GM21786 (cell line): ENCODE data around the gene CEP41.

ENCODE experiments used
- ATAC-seq: cut with Tn5 transposase; IDR thresholded peaks from one replicate; pipeline ENCODE4 v1.9.1; 2021; ENCODE audit not compliant: unreplicated experiment

The CEP41 gene

DNA sequence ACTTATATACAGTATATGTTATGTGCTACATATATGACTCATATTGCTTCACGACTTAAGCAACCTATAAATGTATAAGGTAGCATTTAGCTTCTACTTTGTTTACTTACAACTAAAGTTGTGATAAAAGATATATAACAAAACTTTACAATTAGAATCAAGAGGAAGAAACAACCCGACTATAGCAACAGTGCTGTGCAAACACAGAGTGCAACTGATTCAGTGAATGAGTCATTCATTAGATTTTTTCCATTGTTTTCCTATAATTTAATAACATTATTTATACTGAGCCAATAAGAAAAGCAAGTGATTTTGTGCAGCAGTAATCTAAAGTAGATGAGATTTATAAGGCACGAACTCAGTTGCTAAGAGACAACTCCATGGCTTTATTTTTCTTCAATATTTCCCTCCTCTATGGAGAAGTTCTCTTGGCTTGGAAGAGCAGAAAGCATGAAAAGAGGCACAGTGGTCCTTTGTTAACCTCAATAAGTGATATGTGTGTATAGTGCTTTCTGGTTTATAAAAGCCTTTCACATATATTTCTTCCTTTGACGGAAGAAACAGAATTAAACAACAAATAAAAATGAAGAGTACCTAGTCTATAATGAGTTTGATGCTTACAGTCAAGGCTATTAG, 19.8 kb downstream of the CEP41 start:
- ATAC-seq = no peak

DNA sequence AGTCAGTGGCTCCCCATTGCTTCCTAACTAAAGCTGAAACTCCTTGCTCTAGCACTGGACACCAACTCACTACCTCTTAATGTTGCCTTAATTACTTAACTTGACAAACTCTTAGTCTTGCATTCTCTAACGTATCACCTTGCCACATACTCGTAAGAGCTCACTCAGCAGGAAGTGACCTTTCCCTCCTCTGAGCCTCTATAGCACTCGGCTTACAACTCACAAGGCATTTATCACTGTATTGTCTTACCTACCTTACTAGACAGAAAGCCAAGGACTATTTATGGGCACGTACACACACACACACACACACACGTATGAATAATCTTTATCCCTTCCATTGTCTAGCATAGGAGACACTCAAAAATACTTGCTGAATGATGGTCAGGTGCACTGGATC, 21.2 kb downstream of the CEP41 start:
- no peak for ATAC-seq

DNA sequence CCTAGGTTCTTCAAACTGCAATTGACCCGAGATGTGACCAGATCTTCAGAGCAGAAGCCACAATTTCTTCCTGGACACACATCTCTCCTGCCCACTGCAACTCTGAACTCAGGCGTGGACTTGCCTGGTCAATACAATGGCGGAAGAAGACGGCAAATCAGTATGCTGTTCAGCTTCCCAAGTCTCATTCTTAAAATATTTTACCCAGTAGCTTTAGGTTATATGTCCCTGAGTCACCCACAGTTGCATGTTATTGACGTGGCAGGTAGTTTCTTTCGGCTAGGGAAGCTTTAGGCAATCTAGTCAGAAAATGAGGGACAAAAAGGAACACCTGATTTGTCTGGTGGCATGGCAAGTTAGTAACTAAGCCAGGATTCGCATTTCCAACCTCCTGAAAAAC, 22.5 kb downstream of the CEP41 start:
- no peak for ATAC-seq

DNA sequence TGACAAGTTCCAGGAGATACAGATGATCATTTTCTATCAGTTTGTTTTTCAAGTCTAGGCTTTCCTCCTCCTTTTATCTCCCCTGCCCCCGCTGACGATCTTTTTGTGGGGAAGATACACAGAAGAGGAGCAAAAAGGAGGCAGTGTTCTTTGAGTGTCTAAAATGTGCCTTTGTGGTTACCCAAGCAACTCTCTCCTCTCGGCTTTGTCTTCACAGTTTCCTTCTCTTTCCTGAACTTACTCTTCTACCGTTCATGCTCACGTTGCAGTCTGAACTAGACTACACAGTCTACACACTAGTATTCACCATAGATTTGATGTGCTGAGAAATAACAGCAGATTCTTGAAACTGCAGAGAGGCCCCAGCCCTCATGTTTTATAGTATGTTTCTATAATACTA, 23.6 kb downstream of the CEP41 start:
- no peak for ATAC-seq

DNA sequence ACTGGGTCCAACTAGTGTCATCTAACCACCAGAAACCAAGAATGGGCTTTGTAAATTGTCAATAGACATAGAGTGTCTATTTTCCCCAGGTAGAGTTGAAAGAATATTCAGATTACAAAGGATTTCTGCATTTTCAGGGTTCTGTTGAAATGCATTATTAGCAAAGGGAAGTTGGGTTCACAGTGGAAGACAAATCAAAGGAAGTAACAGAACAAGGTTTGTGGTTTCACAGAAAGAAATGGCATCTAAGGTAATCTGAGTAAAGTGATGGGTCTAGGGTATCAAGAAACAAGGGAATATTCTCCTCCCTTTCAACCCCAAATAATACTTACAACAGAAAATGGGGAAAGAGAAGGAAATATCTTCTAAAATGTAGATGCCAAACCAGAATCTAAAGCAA, 25.8 kb downstream of the CEP41 start:
- ATAC-seq = no peak

DNA sequence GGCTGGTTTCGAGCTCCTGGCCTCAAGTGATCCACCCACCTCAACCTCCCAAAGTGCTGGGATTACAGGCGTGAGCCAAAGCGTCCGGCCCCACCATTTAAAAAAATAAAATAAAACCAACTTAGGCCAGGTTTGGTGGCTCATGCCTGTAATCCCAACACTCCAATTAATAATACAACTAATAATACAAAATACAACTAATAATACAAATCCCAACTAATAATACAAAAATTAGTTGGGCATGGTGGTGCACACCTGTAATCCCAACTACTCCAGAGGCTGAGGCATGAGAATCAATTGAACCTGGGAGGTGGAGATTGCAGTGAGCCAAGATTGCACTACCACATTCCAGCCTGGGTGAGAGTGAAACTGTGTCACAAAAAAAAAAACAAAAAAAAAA, 27.6 kb downstream of the CEP41 start:
- no peak for ATAC-seq

DNA sequence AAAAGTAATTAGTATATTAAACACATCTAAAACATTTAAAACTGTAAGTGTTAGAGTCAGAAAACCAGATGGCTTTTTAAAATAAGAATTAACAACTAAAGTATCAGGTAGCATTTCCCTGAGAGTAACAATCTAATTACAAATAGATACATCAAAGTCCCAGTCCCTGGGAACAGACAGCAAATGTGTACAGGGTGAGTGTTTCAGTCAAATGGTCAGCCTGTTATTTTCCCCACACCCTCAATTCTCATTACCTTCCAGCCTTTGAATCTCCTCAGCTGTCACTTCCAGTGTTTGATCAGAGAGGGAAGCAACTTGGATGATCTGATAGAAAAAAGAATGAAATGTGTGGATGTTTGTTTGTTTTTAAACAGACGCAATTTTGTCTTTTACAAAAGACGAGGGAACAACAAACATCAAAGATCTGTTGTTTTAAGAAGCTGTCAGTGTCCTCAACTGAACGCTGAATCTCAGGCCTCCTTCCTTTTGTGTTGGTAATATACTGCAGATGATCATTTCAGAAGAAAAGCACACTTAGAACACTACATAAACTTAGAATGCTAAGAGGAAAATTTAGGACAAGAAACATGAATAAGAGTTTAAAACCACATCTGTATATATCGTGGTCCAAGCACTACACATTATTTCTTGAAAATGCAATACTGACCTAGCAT, 29.8 kb downstream of the CEP41 start:
- ATAC-seq = no peak

DNA sequence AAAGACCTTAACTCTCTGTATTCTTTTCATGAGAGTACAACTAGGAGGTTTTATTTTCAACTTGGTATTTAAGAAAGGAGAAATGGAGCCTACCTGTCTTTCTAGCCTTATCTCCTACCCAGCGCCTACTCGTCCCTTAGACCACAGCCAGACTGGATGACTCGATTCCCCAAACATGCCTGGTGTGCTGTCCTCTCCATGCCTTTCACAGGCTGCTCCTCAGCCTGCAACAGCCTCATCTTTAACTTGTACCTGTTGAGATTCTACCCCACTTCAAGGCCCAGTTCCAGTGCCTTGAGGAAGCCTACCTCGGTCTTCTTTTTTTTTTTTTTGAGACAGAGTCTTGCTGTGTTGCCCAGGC, 31.1 kb downstream of the CEP41 start:
- no peak for ATAC-seq

DNA sequence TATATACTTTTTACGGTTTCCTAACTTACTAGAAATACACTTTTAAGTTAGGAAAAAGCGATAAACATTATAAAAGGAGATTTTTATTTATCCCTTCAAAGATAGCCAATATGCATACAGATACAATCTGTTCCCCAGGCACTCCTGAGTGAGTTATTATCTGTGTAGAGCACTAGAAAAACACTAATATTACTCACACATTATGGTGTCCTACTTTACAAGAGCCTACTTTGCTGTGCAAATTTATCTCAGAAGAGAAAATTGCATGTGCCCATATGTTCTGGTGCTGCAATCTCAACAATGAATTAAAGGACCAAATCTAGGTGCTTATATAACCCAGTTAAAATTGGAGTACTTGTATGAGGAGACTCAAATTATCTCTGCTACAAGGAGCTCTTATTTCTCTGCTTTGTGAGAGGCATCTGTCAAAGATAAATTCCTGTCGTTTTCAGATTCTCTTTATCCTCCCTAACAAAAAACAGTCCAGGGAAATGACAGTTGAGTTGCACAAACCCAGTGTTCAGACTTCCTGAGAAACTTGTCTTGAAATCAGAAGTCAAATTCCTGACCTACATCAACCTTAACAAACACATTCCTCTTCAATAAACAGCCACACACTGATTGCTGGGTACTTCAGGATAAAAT, 31.6 kb downstream of the CEP41 start:
- no peak for ATAC-seq

DNA sequence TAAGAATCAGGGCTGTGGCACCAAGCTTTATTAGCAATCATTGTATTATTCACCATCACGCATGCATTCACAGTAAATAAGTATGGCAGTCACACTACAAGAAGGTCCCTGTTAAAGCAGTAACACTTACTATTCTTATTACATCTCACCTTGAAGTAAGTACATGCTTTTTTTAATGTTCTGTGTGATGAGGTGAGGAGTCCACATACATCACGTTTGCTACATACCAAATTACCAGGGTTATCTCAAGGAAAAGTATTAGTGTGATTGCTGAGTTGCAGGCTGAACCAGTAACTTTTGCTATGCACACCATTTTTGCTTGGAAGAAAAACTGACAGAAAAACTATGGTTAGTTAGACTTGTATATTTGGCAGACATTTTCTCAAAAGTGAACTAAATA, 35.8 kb downstream of the CEP41 start:
- ATAC-seq = no peak

DNA sequence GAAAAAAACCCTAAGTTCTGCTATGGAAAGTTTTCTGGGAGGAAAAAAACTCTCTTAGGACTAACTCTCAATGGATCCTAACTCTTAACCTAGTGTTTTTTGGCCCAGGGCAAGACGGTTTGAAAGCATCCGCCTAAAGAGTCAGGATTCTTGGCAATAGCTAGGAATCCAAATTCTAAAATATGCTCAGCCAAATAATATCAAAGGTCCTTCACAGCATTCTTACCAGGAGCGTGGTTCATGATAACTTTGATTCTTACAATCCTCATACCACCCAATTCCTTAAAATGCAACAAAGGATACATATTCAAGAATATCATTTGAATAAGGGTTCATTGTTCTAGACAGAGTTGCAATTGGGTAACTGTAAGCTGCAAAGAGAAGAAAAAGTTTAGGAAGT, 39.2 kb downstream of the CEP41 start:
- ATAC-seq = no peak

DNA sequence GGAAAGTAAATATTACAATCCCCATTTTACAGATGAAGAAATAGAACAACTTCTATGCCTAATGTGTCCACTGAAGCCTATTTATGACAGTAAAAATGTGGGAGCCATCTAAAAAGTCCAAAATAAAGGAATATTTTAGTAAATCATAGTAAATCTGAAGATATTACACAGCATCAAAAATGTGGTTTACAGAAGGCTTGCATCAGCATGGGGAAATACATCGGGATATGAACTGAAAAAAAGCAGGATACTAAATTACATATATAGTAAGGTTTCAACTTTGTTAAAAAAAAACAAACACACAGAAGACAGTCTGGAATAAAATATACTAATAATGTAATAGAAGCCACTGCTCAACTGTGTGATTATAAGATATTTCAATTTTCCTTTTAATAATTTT, 39.7 kb downstream of the CEP41 start:
- no peak for ATAC-seq

DNA sequence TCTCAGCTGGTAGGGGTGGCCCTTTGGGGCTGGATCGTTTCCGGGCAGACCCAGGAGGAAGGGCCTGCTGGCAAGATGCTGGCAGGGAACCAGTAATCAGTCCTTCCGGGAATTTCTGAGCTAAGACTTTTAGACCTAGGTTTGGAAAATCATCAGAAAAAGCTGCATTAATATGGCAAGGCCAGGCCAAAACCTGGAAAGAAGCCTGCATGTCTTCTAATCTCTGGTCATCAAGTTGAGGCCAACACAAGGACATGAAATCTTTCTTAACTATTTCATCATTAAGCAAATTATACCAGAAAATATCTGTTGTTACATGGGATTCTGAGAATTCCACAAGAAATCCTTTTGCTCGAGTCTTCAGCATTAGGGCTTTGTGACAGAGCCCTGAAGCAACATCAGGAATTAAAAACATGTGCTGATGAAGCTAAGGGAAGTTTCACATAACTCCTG, 40.7 kb downstream of the CEP41 start:
- ATAC-seq = no peak

DNA sequence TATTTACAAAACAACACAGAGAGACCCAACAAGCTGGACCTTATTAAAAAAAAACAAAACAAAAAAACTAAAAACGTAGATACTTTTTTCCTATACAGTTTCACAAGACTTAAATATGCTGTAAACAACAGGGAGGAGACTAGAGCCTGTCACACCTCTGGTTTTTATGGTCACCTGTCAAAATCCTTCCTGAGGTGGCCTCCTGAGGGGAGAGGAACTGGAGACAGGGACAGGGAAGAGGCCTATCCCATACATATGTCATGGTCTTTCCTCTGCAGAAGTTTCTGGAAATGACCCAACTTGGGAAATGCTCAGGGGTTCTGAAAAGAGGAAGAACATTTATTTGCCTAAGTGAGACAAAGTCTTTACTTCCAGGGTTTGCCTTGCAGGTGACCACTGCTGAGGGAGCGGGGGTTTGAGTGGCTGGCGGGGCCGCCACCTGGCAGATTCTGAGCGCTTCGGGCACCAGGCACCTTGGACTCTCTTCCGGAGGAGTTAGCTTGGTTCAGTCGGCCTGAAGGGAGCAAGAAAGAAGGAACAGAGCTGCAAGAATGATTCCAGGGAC, 42.2 kb downstream of the CEP41 start:
- ATAC-seq = no peak

DNA sequence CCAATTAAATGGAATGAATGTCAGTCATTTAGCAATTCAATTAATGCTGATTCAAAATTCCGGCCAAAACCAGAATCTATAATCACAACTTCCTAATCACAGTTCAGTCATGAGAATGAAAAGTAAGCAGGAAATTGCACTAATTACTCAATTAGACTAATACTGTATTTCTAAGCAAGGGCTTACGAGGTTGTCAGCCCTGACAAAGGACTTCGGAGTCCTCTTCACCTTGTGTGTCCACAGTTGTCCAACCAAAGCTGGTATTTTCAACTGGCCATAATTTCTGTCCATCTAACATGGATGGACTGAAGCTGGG, 43.1 kb downstream of the CEP41 start:
- no peak for ATAC-seq

DNA sequence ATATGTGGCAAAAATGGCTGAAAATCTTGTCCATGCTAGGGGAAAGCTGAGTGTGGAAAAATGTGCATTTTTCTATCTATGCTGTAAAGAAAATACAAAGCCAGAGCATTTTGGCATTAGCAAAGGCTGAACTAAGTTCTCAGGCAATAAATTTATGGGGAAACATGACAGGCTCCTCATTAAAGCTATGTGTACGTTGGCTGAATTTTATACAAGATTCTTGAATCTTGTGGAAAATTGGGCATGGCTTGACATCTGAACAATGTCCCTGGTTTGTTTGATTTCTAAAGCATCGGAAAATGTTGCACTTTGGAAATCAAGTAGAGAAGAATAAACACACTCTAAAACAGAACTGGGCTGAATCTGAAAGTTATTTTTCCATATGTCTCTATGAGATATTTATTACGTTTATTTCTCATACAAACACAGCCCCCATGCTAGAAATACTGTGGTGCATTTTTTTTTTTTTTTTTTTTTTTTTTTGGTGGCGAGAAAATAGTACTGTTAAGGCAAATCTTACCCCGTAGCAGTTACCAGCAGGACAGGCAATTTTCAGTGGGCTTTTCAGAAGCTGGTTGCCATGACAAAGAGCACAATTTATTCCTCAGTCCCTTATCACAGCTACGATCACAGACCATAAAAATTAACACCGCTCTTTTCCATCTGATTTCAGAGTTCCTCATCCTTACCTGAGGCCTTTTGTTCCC, 43.6 kb downstream of the CEP41 start:
- ATAC-seq = no peak

DNA sequence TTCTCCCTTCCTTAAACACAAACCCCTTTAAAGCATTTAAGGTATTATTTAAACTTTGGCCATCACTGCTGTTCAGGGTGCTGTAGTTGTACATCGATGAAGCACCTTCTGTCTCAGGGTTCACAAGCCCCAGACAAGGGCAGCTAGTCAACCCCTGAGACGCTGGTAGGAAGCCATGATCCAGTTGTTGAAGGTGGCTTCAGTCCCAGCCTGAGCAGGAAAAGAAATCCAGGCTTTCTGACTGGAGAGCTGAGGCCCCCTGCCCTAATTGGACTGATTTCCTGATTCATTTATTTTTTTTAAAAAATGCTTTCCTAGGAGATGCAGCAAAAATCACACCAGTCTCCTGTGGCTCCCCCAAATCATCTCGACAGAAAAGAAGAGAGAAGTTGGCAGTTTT, 44.7 kb downstream of the CEP41 start:
- no peak for ATAC-seq

DNA sequence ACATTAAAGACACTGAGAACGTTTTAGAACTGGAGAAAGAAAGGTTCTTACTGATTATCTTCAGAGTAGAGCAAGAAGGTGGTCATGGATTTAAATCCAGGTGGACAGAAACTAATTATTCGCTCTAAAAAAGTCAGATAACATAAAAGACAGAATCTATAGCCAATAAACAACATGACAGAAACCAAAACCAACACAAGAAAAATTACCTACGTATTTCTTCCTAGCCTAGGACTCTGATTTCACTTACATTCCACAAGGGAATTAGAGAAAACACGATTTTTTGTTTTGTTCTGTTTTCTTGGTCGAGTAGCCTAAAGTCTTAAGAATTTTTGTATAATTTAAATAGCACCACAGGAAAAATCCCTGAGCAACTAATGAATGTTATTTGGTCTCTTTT, 45.4 kb downstream of the CEP41 start:
- no peak for ATAC-seq

DNA sequence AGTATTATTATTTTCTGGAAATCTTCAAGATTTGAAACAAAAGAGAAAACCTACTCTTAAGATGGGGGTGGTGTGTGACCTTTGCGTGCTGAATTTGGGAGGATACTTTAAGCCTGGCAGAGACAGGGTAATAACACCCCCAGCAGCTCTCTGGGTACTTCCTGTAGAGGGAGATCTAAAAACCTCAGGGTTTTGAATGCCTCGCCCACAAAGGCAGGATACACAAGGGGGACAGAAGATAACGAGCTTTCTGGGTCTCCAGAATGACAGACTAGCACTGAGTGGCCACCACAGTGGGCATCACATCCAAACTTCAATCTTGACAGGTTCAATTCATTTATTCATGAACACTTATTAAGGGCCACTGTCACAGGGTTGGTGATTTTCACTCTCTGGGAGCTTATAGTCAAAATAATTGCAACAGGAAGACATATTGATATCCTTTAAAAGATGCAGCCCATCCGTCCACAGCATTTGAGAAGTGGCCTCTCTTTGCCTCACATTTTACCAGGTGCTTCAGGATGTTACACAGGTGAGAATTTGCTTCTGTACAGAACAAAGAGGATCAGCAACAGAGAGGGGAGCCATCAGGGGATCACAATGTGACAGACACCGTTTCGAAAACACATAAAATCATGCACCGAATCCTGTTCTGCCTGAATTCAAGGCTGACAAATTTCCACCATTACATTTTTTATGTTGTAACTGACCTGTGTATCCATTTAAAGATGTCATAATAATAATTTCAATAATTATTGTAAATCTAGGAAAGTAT, 46.2 kb downstream of the CEP41 start:
- ATAC-seq = no peak

DNA sequence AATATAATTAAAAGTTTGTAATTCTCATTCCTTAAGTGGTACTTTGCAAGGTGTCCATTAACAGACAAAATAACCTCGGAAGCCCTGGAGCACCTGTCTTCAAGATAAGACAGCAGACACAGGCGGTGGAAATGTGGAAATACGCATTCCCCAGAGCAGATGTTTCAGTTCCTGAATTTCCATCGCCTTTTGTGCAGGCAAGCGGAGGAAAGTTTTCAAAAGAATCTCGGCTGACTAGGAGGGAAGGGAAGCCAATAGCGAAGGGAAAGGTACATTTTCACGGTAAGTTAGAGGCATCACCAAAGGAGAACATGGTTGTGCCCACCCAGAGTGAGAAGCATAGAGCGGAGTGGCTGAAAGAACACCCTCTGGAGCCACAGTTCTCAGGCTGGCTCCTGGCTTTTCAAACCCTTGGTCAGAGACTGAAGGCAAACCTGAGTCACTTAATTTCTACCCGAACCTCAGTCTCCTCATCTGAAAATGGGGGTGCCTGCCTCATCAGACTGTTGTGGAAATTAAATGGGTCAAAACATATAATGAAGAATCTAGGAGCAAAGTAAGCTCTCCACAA, 46.9 kb downstream of the CEP41 start:
- ATAC-seq = no peak

DNA sequence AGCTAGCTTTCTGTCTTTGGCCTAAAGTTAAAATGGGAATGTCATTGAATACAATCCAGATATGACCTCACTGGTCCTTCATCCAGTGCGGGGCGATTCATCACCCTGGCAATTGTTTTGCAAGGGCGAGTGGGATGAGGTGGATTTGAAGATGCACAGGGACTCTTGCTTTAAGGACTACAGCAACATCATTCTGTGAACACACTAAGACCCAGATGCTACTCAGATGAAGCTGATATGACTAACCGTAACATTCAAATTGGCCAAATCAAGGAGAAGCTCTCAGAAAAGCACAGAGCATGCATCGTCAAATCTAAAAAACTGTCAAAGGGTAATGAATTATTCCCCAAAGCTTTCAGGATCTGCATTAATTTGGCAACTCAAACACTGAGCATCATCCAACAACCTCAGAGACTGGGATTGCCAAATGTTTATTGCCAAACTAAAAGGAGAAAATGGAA, 47.7 kb downstream of the CEP41 start:
- no peak for ATAC-seq
